ENCODE results near the gene NPAT. TPM values are rescaled to one million over a fixed set of nuclear protein-coding genes. Genes with fewer than 3 reads are reported as not detected.
"Not testable (repeated sequence)": the region's sequence is repeated elsewhere in the genome, so short reads cannot be mapped to it uniquely, and the experiment has no call there.

Gene NPAT
- total RNA-seq, 1 donor from 2014 or later, result 15.2 TPM

GRCh38 chr11:108142304-108142703, 80.1 kb downstream of the NPAT start:
- Histone ChIP-seq H3K27ac (no peak overlapping the region), H3K4me3 (no peak overlapping the region), H3K4me1 (no peaks in the 10 kb centered on the region), H3K27me3 (no peaks in the 10 kb centered on the region), H3K36me3 (peaks cover 0 to 63% of the 10 kb centered on the region in 2 donors), H3K9me3 (no peaks in the 10 kb centered on the region)
- intact Hi-C loops (cut with DNase I), result no loop called here
- TF ChIP-seq CTCF (IDR thresholded peaks at IDR 0.05) (no peak), POLR2A (IDR thresholded peaks at IDR 0.05) (no peak), POLR2AphosphoS5 (IDR thresholded peaks at IDR 0.05; ENCODE audit: insufficient read depth in 1 of 2, low read depth in 1 of 2) (no peak)
- DNase-seq (ENCODE audit: extremely low spot score in 2 of 2), result no peak

- Histone ChIP-seq H3K9me3 (no peaks in the 10 kb centered on the region), H3K27ac (no peak overlapping the region), H3K4me3 (no peak overlapping the region), H3K36me3 (peaks cover 0 to 28% of the 10 kb centered on the region in 2 donors), H3K27me3 (no peaks in the 10 kb centered on the region), H3K4me1 (peaks cover 13% of the 10 kb centered on the region)
- no peak for DNase-seq (ENCODE audit: extremely low spot score in 2 of 2)
- TF ChIP-seq POLR2AphosphoS5 (IDR thresholded peaks at IDR 0.05; ENCODE audit: insufficient read depth in 1 of 2, low read depth in 1 of 2), result no peak
- intact Hi-C loops (cut with DNase I), result no loop called here
Measured at GRCh38 chr11:108137212-108137611, 85.2 kb downstream of the NPAT start.

GRCh38 chr11:108135845-108136544, 86.4 kb downstream of the NPAT start:
- no peak overlapping the region for H3K4me3 ChIP-seq
- peak overlapping the region; percentile 28 for H3K27ac ChIP-seq
- TF ChIP-seq CTCF (IDR thresholded peaks at IDR 0.05), result no peak
- no peak for TF ChIP-seq POLR2A (IDR thresholded peaks at IDR 0.05)
- TF ChIP-seq POLR2AphosphoS5 (IDR thresholded peaks at IDR 0.05; ENCODE audit: insufficient read depth in 1 of 2, low read depth in 1 of 2), result no peak
- H3K36me3 ChIP-seq, result peaks cover 0 to 27% of the 10 kb centered on the region in 2 donors
- H3K9me3 ChIP-seq, result no peaks in the 10 kb centered on the region
- H3K27me3 ChIP-seq, result no peaks in the 10 kb centered on the region
- no peak for DNase-seq (ENCODE audit: extremely low spot score in 2 of 2)
- peaks cover 18% of the 10 kb centered on the region for H3K4me1 ChIP-seq
- intact Hi-C loops (cut with DNase I), result no loop called here

DNA sequence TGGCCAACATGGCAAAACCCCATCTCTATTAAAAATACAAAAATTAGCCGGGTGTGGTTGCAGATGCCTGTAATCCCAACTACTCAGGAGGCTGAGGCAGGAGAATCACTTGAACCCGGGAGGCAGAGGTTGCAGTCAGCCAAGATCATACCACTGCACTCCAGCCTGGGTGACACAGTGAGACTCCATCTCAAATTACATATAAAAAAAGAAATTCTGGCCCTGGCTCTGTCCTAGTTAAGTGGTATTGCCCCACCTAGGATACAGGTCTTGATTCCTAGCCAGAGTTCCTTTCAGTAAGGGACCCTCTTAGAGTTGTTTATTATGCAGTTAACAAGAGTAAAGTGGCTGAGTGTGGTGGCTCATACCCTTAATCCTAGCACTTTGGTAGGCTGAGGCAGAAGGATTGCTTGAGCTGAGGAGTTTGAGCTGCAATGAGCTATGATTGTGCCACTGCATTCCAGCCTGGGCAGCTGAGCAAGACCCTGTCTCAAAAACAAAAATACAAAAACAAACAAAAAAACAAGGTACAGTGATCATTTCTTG, 89.4 kb downstream of the NPAT start:
- DNase-seq (ENCODE audit: extremely low spot score in 2 of 2); H3K4me3 ChIP-seq; intact Hi-C loops (cut with DNase I); H3K9me3 ChIP-seq; H3K27ac ChIP-seq; H3K27me3 ChIP-seq: not testable (repeated sequence)
- H3K36me3 ChIP-seq, result peaks cover 0 to 12% of the 10 kb centered on the region in 2 donors
- peaks cover 18% of the 10 kb centered on the region for H3K4me1 ChIP-seq

DNA sequence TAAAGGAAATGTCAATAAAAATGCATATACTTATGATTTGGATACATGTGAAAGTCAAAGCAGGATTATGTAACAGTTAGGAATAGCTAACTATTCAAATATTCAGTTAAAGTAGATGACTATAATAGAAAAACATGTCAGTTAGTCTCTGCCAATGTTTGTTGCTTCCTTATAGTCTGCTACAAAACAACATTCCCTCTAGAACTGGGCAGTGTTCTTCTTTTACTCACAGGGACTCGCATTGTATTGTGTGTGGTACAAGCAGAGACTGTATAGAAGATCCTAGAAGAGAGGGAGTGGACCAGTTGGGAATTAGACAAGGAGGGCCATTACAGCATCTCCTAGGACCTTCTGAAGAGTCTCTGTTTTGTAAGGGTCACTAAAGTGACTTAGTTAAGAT, 90.4 kb downstream of the NPAT start:
- no peaks in the 10 kb centered on the region for H3K27me3 ChIP-seq
- peaks cover 0 to 16% of the 10 kb centered on the region in 2 donors for H3K36me3 ChIP-seq
- no peak for TF ChIP-seq POLR2A (IDR thresholded peaks at IDR 0.05)
- no peak for TF ChIP-seq CTCF (IDR thresholded peaks at IDR 0.05)
- no peak for TF ChIP-seq POLR2AphosphoS5 (IDR thresholded peaks at IDR 0.05; ENCODE audit: insufficient read depth in 1 of 2, low read depth in 1 of 2)
- H3K4me1 ChIP-seq, result peaks cover 18% of the 10 kb centered on the region
- H3K9me3 ChIP-seq, result no peaks in the 10 kb centered on the region
- H3K27ac ChIP-seq, result no peak overlapping the region
- no peak overlapping the region for H3K4me3 ChIP-seq
- intact Hi-C loops (cut with DNase I), result no loop called here
- DNase-seq (ENCODE audit: extremely low spot score in 2 of 2), result no peak

DNA sequence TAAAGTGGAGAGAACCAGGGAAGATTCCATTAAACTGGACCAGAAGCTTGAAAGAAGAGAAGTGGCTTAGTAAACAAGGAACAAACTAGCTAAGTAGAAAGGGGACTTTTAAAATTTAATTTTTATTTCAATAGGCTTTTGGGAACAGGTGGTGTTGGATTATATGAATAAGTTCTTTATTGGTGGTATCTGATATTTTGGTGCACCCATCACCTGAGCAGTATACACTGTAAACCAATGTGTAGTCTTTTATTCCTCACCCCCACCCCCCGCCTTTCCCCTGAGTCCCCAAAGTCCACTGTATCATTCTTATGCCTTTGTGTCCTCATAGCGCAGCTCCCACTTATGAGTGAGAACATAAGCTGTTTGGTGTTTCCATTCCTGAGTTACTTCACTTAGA, 93.7 kb downstream of the NPAT start:
- H3K27ac ChIP-seq, result no peak overlapping the region
- intact Hi-C loops (cut with DNase I), result no loop called here
- peaks cover 20% of the 10 kb centered on the region for H3K4me1 ChIP-seq

More for the DNA sequence above, 93.7 kb downstream of the NPAT start:
- Histone ChIP-seq H3K4me3 (no peak overlapping the region), H3K36me3 (peaks cover 0 to 5% of the 10 kb centered on the region in 2 donors), H3K9me3 (no peaks in the 10 kb centered on the region), H3K27me3 (no peaks in the 10 kb centered on the region)
- no peak for DNase-seq (ENCODE audit: extremely low spot score in 2 of 2)
- TF ChIP-seq CTCF (IDR thresholded peaks at IDR 0.05) (no peak), POLR2AphosphoS5 (IDR thresholded peaks at IDR 0.05; ENCODE audit: insufficient read depth in 1 of 2, low read depth in 1 of 2) (no peak), POLR2A (IDR thresholded peaks at IDR 0.05) (no peak)
